ENCODE data around the gene ARHGAP28.

Gene ARHGAP28

GRCh38 chr18:6729247-6730091 is at the start of gene ARHGAP28:
TSS of gene ARHGAP28 (plus strand) at chr18:6729716. CDS start at chr18:6729822, 106 bp downstream.
- H3K27ac ChIP-seq, result no peak within 1 kb of the TSS
- TF ChIP-seq CTCF (IDR thresholded peaks at IDR 0.05), result peak; percentile 32; the same call in 1 of the 2 replicates
- TF ChIP-seq ZFX (IDR thresholded peaks at IDR 0.05; ENCODE audit: borderline replicate concordance), result no peak

- no peak overlapping the region for H3K27ac ChIP-seq
- TF ChIP-seq ZFX (IDR thresholded peaks at IDR 0.05; ENCODE audit: borderline replicate concordance) (no peak), CTCF (IDR thresholded peaks at IDR 0.05) (no peak)
Observed at GRCh38 chr18:6681331-6681875, 48.1 kb upstream of the ARHGAP28 start.

GRCh38 chr18:6682437-6683111 is 46.9 kb upstream of the ARHGAP28 start:
- no peak for TF ChIP-seq ZFX (IDR thresholded peaks at IDR 0.05; ENCODE audit: borderline replicate concordance)
- TF ChIP-seq CTCF (IDR thresholded peaks at IDR 0.05), result no peak
- H3K27ac ChIP-seq, result no peak overlapping the region

- H3K27ac ChIP-seq, result no peak overlapping the region
- TF ChIP-seq CTCF (IDR thresholded peaks at IDR 0.05) (0 out of 2 replicates have a peak, but pooled peaks have one; percentile 5), ZFX (IDR thresholded peaks at IDR 0.05; ENCODE audit: borderline replicate concordance) (no peak)
Observed at GRCh38 chr18:6683112-6683876, 46.2 kb upstream of the ARHGAP28 start.

GRCh38 chr18:6687676-6688075 is 41.8 kb upstream of the ARHGAP28 start:
- TF ChIP-seq ZFX (IDR thresholded peaks at IDR 0.05; ENCODE audit: borderline replicate concordance), result no peak
- TF ChIP-seq CTCF (IDR thresholded peaks at IDR 0.05), result no peak
- H3K27ac ChIP-seq, result no peak overlapping the region

GRCh38 chr18:6708890-6709289 is 20.6 kb upstream of the ARHGAP28 start:
- no peak for TF ChIP-seq CTCF (IDR thresholded peaks at IDR 0.05)
- TF ChIP-seq ZFX (IDR thresholded peaks at IDR 0.05; ENCODE audit: borderline replicate concordance), result no peak

More at GRCh38 chr18:6708890-6709289, 20.6 kb upstream of the ARHGAP28 start:
- H3K27ac ChIP-seq, result no peak overlapping the region

Data from 22Rv1 (cell line).